Mucosa of gallbladder (tissue), 1 donor: ENCODE results near the gene FLNB. TPM values are rescaled to one million over a fixed set of nuclear protein-coding genes. Genes with fewer than 3 reads are reported as not detected.

Experiments
- DNase-seq: peaks from one replicate; pipeline ENCODE4 v3.0.0-alpha.2; 2020; ENCODE audit warnings: low spot score
- total RNA-seq: library from RNA; stranded (reverse); gene quantifications from one replicate; pipeline ENCODE4 v1.2.1, GENCODE V29; 2021
- donor health status: DM: no; HTN: no; CAD: no.

Gene FLNB
- total RNA-seq, 1 donor from 2014 or later, result 119 TPM

DNA sequence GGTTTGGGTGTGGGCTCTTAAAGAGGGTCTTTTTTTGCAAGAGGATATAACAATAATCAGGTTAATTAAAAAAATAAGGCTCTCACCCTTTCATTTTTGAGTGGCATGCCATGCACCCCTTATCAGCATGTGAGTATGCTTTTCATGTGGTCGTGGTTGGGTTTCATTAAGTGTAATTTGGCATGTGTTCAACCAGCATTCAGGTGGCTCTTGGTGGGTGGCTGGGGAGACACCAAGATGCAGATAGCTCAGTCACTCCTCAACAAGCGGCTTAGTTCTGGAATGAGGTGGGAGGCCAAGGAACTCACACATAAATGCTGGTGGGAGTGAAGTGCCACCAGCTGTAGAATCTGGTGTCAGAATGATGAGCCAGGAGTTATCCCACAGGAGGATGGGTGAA lies 66.8 kb downstream of the FLNB start:
- no peak for DNase-seq

DNA sequence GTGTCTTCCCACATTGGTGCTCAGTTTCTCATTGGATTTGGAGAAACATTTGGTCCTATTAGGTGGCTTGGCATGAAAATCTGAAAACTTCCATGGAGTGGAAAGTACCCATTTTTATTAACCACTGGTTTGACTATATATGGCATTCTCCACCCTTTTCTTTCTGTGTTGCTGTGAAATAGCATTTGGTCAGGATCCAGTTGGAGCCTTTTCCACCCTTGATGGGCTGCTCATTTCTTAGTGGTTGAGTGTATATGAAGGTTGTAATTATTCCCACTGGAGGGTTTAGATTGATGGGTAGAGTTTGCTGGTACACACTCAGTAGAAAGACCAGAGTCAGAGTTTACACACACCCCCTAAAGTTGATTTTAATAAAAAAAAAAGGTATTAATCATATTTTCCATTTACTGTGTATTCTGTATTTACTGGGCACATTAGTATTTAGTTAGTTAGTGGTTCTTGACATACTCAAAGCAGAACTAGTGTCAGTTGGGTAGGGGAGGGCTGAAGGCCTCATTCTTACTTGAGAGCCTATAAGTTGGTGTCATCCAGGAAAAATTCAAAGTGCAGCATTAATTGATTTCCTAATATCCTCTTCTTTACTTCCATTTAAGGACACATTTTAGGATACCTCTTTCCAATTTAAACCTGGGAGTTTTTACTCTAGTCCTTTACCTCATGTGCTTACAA lies 69.5 kb downstream of the FLNB start:
- DNase-seq, result no peak

DNA sequence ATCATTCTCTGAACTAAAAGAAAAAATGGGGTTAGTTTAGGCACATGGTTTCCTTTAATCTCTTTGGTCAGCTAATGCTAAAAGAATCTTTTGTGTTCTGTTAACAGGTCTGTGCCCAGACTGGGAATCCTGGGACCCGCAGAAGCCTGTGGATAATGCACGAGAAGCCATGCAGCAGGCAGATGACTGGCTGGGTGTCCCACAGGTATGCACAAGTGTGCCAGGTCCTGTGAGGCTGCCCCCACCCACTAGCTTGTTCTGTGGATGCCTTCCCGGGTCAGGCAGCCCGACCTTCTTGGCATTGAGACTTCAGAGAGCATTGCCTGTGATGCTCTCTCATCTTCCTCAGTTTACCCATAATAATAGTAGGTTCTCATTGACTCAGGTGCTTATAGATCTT lies 70.4 kb downstream of the FLNB start:
- no peak for DNase-seq

DNA sequence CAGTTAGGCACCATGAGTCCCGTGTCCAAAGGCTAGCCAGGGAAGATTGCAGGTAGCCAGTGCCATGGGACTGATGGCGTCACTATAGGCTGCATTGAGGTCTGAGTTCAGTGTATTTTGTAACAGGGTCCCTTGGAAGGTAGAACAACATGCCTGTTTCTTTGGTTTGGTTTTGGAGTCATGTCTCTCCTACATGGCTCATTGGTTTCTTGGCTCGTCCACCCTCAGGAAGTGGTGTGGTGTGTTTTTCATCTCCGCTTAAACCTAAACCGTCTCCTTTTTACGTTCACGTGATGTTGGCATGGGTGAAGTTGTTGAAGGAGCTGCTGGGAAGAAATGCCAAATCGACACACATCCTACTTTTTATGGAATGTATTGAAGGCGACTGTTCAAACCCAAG lies 71.6 kb downstream of the FLNB start:
- DNase-seq, result no peak

DNA sequence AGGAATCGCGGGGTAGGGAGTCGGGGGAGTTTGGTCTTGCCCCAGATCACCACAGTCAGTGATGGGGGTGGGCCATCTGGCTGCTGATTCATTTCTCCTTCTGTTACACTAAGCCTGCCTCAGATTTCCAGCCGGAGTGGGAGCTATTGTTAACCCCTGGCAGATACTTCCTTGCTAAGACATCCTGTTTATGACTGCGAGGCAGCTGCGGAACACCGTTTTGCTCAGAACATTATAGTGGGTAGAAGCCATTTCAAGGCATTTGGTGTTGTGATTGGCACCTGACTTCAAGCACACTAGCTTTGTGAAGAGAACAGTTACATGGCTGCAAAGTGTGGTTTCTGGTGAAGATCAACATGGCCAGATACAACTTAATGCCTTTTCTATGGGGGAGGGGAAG lies 73.8 kb downstream of the FLNB start:
- DNase-seq, result no peak

DNA sequence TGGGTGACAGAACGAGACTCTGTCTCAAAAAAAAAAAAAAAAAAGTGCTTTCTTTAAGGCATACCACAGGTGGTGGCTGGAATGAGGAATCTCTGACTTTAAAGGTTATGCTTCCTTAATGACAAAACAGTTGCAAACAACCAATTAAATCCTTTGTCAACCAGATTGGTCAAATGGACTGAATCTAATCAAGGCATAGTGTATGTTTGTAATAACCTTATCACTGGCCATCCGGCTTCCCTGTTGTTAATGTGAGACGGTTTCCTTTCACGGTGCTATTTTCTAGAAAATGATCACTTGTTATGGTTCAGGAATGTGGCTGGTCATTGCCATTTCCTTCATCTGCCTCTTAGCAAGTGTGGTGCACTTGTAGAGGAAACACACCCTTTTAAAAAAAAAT lies 75.9 kb downstream of the FLNB start:
- no peak for DNase-seq

DNA sequence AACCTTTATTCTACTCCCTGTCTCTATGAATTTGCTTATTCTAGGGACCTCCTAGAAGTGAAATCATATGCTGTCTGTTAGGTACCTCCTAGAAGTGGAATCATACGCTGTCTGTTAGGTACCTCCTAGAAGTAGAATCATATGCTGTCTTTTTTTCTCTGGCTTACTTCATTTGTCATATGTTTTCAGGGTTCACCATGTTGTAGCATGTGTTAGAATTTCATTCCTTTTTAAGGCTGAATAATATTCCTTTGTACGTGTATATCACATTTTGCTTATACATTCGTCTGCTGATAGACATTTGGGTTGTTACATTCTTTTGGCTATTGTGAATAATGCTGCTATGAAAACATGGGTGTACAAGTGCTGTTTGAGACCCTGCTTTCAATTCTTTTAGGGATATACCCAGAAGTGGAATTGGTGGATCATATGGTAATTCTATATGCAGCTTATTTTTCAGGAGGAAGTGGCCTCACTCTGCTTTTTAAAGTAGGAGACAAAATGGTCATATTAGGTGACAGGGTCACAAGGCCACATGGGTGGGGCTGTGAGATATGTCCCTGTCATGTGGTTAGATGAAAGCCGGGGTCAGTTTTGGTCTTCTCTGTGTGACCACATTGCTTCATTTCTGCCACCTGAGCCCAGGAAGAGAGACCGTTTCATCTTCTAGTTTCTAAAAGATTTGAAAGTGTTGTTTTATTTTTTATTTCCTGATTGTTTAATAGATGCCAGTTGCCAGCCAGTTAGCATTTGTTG lies 76.7 kb downstream of the FLNB start:
- DNase-seq, result no peak

DNA sequence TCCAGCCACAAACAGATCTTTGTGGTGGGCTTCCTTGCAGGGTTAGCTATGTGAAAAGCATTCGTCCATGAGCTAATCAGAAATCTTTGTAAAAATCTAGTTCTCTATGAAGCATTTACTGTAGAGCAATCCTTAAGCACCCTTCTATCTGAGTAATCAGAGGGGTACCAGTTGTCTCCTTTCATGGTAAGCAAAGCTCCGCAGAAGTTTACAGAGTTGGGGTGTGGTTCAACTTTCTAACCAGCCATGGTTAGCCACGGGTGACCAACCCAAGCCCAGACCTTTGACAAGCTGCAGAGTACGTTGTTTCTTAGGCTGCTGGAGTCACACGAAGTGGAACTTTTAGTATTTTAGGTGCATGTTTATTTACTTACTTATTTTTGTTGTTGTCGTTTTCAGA lies 77.4 kb downstream of the FLNB start:
- DNase-seq, result no peak

DNA sequence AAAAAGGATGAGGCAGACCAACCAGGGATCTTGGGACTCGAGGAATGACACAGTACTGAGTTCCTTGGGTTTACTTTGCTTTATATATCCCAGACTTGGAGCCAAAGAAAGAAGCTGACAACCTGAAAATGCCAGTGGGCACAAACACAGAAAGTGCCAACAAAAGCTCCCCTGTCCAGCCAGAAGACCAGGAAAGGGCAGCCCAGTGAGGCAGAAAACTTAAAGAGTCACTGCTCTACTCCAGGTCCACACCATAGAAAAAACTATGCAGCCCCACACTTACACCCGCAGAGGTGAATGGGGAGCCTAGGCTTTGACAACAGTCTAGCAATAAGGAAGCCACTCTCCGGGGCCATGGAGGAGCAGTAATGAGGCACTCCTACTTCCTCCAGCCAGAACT lies 80.3 kb downstream of the FLNB start:
- DNase-seq, result no peak

DNA sequence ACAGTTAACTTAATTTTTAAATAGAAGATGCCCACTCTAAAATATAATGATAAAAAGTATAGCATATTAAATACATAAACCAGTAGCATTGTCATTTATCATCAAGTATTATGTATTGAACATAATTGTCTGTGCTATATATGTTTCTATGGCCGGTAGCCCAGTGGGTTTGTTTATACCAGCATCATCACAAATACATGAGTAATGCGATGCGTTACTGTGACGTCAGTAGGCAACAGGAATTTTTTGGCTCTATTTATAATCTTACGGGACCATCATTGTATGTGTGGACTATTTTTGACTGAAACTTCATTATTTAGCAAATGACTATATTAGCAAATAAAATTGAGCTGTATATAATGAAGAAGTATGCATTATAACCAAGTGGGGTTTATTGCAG lies 82.1 kb downstream of the FLNB start:
- DNase-seq, result no peak

DNA sequence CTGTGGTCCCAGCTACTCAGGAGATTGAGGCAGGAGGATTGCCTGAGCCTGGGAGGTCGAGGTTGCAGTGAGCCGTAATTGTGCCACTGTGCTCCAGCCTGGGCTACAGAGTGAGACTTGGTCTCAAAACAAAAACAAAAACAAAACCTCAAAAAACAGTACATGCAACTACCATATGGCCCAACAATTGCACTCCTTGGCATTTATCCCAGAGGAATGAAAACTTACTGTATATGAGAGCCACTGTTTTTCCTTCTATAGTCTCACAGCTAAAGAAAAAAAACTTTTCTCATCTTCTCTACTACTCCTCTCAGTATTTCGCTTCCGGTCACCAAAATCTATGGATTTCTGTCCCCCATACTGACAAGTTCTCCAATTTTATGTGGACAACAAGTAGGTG lies 84.3 kb downstream of the FLNB start:
- DNase-seq, result no peak

DNA sequence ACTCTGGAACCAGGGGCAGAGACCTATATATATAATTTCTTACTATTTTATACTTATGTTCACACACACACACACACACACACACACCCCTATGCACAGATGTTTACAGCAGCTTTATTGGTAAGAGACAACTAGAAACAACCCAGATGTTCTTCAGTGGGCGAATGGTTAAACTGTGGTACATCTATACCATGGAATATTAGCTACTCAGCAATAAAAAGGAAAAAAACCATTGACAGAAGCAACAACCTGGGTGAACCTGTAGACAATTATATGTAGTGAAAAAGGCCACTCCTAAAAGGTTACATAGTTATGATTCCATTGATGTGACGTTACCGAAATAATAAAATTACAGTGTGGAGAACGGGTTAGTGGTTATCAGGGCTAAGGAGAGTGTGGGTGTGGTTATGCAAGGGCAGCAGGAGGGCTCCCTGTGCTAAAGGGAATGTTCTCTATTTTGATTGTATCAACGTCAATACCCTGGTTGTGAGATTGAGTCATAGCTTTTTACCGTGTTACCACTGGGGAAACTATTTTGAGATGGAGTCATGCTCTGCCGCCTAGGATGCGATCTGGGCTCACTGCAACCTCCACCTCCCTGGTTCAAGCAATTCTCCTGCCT lies 85.5 kb downstream of the FLNB start:
- DNase-seq, result no peak

DNA sequence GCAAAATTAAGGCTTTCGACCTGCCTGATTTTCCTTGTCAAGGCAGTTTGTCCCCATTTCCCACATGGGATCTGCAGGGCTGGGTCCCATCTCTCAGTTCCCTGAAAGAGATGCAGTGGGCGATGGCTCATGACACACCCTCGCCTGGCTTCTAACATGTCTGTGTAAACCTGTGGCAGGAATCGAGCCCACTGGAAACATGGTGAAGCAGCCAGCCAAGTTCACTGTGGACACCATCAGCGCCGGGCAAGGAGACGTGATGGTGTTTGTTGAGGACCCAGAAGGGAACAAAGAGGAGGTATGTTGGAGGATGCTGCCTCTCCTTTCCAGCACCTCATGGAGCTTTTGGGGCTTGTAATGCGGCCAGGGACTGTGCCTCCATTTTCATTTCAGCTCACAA lies 86.4 kb downstream of the FLNB start:
- DNase-seq, result no peak

DNA sequence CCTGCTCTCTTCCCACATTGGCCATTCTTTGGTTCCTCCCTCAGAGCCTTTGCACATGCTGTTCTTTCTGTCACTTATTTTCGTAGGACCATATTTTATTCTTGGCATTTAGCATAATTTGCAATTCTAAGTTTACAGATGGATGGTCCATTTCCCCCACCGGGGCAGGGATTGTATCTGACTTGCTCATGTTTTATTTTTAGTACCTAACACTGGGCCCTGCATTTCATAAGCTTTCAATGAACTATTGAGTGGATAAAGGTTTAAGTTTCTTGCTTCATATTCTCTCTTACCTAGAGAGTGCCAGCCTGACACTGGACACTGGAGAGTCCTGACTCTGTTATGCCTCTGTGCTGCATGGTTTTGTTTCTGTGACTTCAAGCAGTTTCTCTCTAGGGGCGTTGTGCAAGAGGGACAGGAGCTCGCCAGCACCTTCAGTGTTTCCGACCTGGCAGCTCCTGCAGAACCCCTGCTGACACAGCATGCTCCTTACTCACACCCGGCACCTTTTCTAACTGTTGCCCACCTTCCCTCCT lies 87.4 kb downstream of the FLNB start:
- no peak for DNase-seq

DNA sequence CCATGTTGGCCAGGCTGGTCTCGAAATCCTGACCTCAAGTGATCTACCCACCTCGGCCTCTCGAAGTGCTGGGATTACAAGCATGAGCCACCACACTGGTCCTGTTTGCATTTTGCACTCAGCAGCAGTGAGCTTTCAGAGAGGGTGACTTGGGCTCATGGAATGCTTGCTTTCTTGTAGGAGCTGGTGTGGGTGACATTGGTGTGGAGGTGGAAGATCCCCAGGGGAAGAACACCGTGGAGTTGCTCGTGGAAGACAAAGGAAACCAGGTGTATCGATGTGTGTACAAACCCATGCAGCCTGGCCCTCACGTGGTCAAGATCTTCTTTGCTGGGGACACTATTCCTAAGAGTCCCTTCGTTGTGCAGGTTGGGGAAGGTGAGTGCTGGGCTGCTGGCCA lies 90.3 kb downstream of the FLNB start:
- no peak for DNase-seq

DNA sequence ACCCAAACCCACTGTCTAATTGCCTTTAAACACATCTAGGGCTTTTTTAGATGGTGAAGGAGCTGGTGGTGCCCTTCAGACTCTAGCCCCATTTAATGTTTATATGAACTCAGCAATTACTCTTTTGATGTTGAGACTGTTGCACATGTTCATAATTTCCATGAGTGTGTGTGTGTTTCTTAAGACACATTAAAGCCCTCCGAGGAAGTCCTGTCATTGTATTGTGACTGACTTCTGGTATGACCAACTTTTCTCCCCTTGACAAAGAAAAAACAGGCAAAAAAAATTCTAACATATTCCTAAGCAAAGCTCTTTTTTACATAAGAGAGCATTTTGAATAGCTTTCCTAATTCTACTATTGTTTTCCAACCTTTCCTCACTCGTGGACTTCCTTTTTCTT lies 91.6 kb downstream of the FLNB start:
- DNase-seq, result no peak

DNA sequence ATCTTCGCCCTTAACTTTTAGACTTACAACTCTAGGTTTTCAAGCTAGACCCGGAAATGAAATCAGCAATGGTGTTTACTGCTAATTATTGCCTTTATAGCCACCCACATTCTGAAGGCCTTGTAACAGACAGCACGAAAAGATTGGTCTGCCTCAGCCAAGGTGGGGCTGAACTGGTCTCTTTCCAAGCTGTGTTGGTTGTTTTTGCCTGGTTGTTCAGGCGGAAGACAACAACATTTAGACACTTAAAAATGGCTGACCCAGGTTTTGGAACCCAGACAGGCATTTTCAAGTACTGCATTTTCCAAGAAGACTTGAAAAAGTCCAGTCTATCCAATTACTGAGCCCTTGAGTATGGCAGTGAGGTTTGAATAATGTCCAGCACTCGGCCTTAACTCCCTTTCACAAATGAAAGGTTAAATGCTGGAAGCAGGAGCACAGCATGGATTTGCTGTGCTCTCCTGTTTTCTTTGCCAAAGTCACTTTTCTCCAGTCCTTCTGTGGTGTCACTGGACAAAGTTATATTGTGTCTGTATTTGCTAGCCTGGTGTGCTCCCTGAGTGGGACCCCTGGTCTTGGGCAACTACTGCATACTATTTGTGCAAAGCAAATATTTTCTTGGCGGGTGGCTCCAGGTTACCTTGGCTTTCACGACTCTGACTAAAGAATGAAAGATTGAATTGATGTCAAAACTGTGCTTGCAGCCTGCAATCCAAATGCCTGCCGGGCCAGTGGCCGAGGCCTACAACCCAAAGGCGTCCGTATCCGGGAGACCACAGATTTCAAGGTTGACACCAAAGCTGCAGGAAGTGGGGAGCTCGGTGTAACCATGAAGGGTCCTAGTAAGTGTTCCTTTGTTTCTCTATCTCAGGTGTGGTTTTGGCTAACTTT lies 93.5 kb downstream of the FLNB start:
- no peak for DNase-seq

DNA sequence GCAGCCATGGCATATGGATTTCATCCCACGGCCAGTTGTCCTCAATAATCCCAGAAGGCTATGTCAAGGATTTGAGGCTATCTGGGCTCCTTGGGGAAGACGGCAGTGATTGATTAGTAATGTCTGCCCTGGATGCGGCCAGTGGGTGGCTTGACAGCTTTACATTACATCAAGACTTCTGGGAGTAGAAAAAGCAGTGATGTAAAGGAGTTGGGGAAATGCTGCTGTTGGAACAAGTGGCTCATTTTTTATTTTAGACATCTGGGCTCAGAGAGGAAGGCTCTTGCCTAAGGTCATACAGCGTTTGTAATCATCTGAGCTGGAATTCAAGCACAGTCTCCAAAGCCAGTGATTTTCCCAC lies 94.1 kb downstream of the FLNB start:
- DNase-seq, result no peak

DNA sequence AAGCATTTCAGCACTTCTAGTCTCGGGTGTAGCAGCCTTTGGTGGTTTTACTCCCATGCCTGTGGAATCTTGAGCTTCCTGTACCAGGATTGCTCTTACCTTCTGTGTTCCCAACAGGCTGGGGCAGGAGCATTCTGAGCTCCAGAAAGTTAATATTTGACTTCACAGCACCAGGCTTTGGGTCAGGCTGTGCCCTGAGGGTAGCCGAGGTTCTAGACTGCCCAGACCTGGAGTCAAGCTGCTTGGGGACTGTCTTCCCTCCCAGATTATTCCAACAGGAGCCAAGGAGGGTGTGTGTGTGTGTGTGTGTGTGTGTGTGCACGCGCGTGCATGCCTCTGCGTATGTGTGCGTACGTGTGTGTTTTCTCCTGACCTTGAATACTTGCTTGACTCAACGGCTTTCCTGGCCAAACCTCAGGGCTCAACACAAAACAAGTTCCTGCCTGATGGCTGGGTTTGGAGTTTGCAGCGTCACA lies 94.8 kb downstream of the FLNB start:
- DNase-seq, result peak; percentile 40

DNA sequence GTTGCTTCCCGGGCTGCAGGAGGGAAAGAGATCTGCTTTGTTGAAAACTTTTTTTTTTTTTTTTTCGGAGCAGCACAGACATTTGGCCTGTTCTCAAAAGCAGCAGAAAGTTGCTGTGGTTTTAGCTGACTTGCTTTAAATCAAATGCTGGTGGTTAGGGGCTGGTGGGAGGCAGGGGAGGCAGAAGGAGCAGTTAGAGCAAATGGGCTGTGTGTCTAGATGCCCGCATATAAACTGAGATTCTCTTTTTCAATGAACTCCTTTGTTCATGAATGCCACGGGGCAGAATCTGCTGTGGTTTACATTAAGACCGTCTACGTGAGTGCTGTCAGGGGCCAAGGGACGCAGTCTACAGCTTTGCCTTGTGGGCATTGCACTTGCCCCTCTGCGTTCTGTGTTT lies 95.9 kb downstream of the FLNB start:
- no peak for DNase-seq

DNA sequence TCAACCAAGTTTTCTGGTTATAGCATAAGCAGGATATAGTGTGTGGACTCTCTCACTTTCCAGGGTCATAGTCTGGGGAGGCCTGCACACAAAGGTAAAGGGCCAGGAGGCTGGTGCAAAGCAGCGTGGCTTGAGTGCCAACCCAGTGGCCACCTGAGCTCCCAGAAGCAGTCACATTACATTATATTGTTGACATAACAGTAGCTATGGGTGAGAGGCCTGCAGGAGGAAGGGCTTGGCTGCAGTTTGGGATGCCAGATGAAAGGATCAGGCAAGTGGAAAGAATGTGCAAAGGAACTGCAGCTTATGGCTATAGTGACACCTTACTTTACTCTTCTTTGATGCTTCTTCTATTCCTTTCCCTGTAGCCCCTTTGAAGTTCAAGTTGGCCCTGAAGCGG lies 96.5 kb downstream of the FLNB start:
- DNase-seq, result no peak

DNA sequence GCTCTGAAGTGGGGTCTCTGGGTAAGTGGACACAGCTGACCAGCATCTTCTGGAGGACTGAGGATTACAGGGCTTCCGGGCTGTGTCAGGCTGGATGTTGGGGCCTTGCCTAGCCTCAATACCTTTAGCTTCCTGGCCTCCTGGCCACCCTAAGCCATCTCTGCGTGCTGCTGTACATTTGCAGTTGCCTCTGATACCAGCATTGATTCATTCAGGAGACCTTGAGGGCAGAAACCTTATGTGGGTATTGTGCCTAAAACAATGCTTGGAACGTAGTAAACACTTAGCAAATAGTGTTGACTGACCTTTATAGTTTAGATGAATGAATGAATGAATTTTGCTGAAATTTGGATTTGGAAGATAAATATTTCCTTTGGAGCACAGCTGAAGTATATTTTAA lies 97.0 kb downstream of the FLNB start:
- DNase-seq, result no peak
